C4-2B (cell line): ENCODE measurements around the gene OSBPL3.

ENCODE experiments used
- CTCF ChIP-seq: fragments of 450-650 bp; conservative IDR thresholded peaks from 2 replicates; pipeline ENCODE4 v1.5.1; 2017; ENCODE audit warnings: mild to moderate bottlenecking
- ZFX ChIP-seq: fragments of 450-650 bp; IDR thresholded peaks from 2 replicates; pipeline ENCODE4 v1.6.1; 2017

GRCh38 chr7:25025218-25025671 lies 45.3 kb upstream of the OSBPL3 start:
- no peak for TF ChIP-seq CTCF
- TF ChIP-seq ZFX = no peak
